ENCODE measurements around the gene SGSH. TPM values are rescaled to one million over a fixed set of nuclear protein-coding genes. Genes with fewer than 3 reads are reported as not detected.
A peak's percentile ranks its signal among the peaks of the same experiment; 100 is the strongest.
"Not testable (repeated sequence)": the region's sequence is repeated elsewhere in the genome, so short reads cannot be mapped to it uniquely, and the experiment has no call there.

Gene SGSH
- total RNA-seq, 1 donor from 2014 or later: 25.6 TPM

DNA sequence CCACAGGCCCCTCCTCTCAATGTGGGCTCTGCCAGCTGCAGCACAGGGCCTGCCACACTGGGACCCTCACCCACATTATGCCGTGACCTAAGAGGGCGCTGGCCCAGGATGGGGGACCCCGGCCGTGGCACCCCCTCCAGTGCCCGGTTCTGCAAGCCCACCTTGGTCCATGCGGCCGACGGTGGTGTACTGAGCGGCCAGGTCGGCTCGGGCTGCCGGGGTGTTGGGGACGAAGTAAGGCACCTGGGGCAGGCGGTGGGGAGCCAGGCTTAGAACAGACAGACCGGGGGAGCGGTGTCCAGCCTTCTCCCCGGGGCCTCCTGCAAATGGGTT, 6.5 kb downstream of the SGSH start:
- DNase-seq (ENCODE audit: low spot score): no peak
- ATAC-seq: no peak

DNA sequence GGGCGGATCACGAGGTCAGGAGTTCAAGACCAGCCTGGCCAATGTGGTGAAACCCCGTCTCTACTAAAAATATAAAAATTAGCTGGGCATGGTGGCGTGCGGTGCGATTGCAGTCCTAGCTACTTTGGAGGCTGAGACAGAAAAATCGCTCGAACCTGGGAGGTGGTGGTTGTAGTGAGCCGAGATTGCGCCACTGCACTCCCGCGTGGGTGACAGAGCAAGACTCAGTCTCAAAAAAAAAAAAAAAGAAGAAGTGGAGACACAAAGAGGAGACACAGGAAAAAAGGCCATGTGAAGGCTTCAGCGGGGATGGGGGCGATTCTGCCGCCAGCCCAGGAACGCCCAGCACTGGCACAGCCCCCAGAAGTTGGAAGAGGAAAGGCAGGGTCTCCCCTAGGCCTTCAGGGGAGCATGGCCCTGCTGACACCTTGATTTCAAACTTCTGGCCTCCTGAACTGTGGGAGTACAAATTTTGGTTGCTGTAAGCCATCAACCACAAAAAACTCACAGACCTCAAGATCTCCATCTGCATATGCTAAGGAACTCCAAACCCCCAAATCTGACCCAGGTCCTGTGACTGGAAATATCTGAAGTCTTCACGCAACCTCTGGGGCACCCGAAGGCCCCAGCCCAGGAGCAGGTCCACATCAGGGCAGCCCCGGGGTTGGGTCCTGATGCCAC, 7.0 kb downstream of the SGSH start:
- ATAC-seq (no peak), DNase-seq (ENCODE audit: low spot score) (no peak)

DNA sequence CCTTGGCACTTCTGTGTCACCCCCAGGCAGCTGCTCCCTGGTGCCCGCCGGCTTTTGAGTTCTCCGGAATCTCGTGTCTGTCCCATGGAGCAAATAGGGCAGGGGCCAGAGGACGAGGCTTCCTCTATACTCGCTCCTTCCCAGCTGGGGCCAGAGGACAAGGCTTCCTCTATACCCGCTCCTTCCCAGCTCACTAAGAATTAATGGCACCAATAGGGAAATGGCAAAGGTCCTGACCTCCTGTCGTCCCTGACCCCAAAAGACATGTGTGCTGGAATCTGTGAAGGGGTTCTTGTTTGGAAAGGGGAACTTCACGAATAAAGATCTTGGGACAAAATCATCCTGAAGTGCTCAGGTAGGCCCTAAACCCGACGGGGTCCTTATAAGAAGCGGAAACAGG, 7.6 kb downstream of the SGSH start:
- no peak for DNase-seq (ENCODE audit: low spot score)
- ATAC-seq: peak; percentile 22

DNA sequence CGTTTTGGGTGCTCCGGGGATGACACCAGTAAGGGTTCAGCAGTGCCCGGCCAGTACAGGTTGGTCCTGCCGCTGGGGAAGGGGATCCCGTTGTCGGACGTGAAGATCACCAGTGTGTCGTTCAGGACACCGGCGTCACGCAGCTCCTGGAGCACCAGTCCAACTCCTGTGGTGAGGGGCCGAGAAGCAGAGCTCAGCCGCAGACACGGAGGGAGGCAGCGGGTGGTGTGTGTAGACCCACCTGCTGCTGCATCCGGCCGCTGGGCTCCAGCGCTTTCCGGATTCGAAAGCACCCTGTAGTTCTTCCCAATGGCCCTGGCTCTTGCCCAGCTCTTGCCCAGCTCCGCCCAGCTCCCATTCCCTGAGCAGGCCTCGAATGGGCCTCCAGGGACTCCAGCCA, 8.0 kb downstream of the SGSH start:
- ATAC-seq (no peak), DNase-seq (ENCODE audit: low spot score) (no peak)

DNA sequence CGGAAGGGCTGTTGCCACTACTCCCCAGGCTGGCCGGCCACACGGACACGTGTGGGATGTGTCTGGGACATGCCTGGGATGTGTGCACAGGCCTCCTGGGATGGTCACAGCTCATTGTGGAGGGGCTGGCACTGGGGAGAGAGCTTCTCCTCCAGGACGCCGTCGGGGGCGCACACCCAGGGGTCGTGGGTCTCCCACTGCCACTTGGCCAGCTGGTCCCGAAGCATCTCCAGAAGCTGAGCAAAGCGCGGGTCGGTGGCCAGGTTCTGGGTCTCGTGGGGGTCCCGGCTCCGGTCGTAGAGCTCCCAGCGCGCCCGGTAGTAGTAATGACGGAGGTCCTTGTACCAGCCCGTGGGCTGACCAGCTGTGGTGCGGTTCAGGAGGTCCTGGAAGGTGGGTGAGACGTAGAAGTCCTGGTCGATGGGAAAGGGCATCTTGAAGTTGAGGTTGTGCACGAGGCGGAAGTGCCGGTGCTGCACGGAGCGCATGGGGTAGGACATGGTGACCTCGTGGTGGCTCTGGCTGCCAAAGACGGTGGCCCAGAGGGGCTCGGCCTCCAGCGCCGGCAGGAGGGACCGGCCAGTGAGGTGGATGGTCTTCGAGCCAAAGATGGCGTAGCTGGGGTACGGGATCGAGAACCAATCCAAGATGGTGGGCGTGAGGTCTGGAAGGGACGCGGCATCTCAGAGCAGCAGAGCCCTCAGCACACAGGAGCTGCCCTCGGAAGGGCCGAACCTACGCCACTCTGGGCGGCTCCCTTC, 9.6 kb downstream of the SGSH start:
- ATAC-seq (no peak), DNase-seq (ENCODE audit: low spot score) (no peak)

DNA sequence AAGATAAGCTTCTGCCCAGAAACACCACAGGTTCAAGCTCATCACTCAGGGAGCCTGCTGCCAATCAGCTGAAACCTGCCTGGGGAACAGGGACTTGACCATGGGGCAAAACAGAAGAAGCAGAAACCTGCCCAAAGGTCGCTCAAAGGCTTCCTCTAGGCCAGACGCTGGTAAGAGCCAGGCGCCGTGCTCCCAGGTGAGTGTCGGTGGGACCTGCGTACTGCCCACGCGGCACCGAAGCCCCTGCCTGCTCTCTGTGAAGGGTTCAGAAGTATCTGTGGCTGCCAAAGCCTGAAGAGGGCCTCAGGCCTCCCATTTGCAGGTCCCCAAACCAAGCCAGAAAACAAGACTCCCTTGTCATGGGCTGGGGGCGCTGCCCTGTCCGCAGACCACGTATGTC, 10.4 kb downstream of the SGSH start:
- no peak for DNase-seq (ENCODE audit: low spot score)
- no peak for ATAC-seq

DNA sequence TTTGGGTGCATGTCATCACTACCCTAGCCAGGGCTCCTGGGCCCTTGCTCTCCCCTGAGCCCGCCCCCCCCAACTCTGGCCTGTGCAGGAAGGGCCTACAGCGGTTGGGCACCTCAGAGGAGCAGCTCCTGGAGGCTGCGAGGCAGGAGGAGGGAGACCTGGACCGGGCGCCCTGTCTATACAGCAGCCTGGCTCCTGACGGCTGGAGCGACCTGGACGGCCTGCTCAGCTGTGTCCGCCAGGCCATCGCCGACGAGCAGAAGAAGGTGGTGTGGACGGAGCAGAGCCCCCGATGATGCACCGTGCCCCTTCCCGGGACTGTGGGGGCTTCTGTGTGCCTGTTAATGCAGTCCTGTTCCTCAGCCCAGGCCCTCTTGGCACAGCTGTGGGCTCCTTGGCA, 12.1 kb downstream of the SGSH start:
- no peak for DNase-seq (ENCODE audit: low spot score)
- ATAC-seq: no peak

DNA sequence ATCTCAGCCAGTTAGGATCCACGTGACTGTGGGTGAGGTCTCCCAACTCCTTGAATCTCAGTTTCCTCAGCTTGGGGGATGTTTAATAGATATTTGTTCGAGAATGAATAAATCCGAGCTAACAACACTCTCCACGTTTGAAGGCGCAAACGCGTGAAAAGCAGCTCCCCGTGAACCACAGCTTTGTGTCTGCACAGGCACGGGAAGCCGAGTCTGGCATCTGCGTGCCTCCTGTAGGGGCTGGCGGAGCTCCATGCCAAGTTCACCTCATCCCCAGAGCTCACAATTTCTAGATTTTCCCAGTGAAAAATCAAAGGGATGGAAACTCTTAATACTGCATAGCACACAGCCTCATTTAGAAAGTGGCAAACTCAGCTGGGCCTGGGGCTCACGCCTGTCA, 14.3 kb downstream of the SGSH start:
- DNase-seq (ENCODE audit: low spot score) (no peak), ATAC-seq (no peak)

DNA sequence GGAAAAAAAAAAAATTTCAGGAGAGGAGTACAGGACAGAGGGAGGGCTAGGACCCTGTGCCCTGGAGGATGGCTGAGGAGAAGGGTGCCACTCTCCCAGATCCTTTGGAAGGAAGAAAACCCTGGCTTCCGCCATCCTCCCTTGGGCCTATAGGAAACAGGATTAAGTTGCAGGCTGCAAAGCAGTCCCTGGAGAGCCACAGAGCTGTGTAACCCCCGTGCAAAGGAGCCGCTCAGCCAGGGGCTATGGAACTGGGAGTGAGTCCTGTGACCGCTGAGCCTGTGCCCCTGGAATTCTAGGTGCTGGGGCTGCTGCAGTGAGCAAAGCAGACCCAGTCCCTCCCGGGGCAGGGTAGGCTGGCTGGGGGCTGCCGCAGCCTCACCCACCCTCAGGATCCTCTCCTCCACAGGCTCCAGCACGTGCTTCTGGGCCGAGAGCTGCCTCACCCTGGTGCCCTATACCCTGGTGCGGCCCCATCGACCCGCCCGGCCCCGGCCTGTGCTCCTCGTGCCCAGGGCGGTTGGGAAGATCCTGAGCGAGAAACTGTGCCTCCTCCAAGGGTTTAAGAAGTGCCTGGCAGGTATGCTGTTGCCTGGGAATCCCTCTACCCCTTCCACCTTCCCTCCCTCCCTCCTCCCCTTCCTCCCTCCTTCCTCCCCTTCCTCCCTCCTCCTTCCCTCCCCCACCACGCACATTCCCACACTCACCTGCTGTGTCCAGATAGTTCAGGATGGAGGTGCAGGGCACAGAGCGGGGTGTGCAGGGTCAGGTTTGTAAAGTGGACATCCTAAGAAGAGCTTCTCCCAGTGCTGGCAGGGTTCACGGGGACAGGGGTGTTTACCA, 15.3 kb downstream of the SGSH start:
- no peak for ATAC-seq

DNA sequence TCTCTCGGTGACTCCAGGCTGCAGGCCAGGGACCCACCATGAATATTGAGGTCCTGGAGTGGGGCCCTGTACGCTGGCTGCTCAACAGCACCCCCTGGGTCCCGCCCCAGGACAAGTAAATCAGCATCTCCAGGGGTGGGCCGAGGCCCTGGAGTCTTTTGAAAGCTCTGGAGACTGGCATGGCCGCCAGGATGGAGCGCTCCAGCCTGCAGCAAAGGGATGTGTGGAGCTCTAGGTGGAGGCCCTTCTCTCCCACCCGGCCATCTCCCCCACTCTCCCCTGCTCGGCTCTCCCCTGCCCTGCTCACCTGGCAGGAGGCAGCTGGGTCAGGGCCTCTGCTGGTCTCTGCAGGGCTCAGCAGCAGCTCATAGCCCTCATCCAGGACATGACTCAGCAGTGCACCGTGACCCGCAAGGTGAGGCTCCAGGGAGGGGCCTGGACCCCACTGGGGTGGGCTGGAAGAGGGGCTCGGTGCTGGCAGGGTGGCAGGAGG, 16.6 kb downstream of the SGSH start:
- ATAC-seq (no peak), DNase-seq (ENCODE audit: low spot score) (no peak)

More for the DNA sequence above, 15.3 kb downstream of the SGSH start:
- no peak for DNase-seq (ENCODE audit: low spot score)

DNA sequence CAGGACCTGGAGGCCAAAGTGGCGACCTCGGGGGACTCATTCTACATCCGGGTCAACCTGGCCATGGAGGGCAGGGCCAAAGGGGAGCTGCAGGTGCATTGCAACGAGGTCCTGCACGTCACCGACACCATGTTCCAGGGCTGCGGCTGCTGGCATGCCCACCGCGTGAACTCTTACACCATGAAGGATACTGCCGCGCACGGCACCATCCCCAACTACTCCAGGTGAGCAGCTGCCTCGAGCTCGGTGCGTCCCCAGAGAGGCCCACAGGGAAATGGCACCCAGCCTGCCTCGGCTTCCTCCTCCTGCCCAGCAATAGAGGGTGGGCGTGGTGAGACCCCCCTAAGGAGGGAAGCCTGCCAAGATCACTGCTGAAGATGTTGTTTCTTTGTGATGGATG, 17.9 kb downstream of the SGSH start:
- DNase-seq (ENCODE audit: low spot score) (no peak), ATAC-seq (no peak)

DNA sequence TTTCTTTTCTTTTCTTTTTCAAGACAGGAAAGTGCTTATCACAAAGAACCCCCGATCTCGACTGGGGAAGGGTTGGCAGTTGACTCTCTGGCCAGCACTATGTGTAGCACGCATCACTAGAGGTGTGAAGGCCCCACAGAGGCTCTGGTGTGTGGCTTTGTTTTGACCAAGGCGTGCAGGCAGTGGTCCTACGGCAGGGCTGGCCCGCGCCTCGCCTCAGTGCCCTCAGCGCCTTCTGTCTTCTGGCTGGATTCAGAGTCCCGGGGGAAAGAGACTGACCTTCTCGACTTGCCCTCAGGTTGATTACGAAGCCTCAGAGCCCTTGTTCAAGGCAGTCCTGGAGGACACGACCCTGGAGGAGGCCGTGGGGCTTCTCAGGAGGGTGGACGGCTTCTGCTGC, 18.7 kb downstream of the SGSH start:
- ATAC-seq: no peak

DNA sequence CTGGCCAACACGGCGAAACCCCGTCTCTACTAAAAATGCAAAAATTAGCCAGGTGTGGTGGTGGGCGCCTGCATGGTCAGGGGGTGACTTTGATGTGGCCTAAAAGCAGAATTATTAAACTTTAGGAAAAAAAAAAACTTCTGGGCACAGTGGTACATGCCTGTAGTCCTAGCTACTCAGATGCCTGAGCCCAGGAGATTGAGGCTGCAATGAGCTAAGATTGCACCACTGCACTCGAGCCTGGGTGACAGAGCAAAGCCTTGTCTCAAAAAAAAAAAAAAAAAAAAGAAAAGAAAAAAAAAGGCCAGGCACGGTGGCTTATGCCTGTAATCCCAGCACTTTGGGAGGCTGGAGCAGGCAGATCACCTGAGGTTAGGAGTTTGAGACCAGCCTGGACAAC, 20.8 kb downstream of the SGSH start:
- not testable (repeated sequence) for ATAC-seq

More for the DNA sequence above, 18.7 kb downstream of the SGSH start:
- no peak for DNase-seq (ENCODE audit: low spot score)

DNA sequence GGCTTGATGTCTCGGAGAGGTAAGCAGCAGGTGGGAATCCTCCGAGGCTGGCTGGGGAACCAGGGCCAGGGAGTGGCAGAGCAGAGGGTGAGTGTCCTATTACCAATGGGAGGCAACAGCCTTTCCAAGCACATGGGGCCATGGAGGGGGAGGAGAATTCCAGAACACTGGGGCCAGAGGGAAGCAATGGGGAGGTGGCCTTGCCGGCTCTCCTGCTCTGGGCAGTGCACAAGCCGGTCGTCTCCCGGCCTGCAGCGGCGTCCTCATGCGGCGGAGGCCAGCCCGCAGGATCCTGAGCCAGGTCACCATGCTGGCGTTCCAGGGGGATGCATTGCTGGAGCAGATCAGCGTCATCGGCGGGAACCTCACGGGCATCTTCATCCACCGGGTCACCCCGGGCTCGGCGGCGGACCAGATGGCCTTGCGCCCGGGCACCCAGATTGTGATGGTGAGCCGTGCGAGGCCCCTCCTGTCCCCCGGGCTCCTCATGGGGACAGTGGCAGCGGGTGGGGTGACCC, 21.9 kb downstream of the SGSH start:
- DNase-seq (ENCODE audit: low spot score): no peak
- peak; percentile 25 for ATAC-seq

More for the DNA sequence above, 20.8 kb downstream of the SGSH start:
- DNase-seq (ENCODE audit: low spot score): not testable (repeated sequence)

DNA sequence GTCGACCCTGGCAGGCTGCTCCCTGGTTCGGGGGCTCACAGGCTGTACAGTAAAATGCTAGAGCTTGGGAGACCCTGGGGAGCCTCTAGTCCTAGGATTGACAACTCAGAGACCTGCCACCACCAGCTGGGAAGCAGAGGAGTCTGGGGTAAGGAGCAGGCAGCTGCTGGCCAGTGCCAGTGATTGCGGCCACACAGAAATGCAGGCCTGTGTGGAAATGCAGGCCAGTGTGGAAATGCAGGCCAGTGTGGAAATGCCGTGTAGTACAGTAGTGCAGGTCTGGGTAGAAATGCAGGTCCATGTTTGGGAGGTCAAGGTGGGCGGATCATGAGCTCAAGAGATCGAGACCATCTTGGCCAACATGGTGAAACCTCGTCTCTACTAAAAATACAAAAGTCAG, 23.5 kb downstream of the SGSH start:
- ATAC-seq (no peak), DNase-seq (ENCODE audit: low spot score) (no peak)

DNA sequence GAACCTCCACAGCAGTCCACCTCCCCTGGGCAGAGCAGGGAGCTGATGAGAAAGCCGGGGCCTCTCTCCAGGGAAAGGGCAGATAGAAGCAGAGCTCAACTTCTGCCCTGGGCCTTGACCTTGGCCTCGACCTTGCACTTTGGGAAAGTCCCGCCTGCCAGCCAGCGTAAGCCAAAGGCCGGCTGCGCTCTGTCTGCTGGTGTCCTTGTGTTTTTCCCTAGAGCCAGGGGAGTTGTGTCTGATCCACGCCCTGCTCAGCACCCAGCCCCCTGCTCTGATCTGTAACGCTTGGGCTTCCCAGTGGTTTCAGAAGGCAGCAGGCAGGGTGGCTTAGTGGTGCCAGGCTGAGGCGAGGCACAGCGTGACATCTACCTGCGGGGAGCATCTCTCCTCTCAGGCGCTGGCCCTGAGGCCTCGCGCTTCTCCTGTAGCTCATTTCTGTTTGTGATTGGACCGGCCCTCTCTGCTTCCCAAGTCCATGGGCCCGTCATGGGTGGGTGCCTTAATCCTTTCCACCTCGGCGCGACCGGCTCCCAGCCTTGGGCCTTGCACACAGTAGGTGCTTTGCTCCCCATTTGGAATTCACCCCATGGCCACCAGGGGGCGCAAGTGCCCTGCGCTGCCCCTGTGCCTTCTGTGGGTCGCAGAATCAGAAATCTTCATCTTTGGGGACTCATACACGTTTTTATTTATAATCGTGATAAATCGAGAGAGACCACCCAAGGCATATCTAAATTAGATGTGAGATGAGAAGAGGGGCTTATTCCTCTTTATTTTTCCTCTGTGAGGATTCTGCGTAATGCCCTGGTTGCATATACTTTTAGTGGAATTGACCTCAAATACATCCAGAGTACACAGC, 24.2 kb downstream of the SGSH start:
- DNase-seq (ENCODE audit: low spot score): no peak
- ATAC-seq: peak; percentile 33

DNA sequence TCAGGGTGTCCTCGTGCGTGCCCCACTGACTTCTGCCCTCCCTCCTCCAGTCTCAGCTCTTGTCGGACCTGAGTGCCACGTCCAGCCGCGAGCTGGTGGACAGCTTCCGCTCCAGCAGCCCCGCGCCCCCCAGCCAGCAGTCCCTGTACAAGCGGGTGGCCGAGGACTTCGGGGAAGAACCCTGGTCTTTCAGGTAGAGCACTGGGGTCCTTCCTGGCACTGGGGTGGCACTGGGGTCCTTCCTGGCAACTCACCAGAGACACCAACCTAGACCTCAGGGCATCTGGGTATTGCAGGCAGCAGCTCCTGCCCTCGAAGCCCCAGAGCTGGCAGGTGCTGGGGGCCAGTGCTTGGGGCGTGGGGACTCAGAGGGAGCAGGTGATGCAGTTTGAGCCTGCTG, 25.0 kb downstream of the SGSH start:
- DNase-seq (ENCODE audit: low spot score): no peak
- ATAC-seq: no peak

DNA sequence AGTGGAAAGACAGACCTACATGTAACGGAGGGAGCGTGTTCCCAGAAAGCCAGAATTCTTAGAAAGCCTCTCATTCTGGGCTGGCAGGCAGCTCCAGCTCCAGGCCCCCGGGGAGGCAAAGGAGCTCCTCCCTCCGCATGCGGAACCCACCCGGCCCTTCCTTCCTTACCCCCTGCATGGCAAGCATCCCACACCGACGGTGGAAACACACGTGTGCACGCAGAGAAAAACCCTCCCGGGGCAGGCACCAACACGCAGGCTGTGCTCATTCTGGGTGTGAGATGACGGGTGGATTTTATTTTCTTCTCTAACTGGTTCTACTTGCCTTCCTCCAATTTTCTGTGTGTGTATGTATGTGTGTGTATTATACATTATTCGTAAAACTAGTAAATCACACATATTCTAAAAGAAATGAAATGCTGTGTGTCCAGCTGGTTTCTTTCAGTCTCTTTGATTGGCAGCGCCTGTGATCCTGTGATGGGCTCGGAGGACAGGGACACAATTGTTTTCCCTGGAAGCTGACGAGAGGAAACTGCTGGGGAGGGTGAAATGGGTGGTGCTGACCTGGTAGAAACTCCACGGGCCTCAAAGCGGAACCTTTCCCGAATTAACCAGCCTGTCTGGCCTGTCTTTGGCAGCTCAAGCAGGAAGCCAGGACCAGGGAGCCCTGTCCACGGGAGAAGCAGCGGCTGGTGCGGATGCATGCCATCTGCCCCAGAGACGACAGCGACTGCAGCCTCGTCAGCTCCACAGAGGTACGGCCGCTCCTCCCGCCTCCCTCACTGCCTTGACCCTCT, 28.1 kb downstream of the SGSH start:
- ATAC-seq (peak; percentile 33), DNase-seq (ENCODE audit: low spot score) (no peak)

DNA sequence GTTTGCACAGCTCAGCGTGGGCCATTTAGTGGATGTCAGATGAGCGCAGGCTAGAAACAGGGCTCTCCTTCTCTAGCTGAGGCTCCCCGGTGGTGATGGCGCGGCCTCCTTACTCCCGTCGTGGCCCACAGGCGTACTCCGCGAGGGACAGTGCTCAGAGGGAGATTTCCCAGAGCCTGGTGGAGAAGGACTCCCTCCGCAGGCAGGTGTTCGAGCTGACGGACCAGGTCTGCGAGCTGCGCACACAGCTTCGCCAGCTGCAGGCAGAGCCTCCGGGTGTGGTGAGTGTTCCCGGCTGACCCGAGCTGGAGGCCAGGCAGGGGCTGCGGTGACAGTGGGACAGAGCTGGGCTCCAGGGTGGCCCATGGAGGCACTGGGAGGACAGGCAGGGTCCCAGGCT, 28.9 kb downstream of the SGSH start:
- ATAC-seq (no peak), DNase-seq (ENCODE audit: low spot score) (no peak)

DNA sequence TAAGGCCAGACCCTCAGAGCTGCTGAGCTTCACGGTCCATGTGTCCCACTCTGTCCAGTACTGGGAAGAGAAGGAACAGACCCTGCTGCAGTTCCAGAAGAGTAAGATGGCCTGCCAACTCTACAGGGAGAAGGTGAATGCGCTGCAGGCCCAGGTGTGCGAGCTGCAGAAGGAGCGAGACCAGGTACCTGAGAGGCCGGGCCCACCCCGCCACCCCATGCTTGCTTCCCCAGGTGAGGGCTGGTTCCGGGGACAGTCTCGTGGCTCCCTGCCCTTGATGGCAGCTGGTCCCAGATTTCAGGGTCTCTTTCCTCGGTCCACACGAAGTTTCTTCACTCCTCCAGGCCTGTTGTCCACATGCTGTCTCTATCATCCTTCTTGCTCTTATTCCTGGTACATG, 29.4 kb downstream of the SGSH start:
- ATAC-seq: no peak
- no peak for DNase-seq (ENCODE audit: low spot score)
